MM.1S (cell line): Measurements from ENCODE around the gene LCTL.

Source experiments
- EZH2 ChIP-seq: fragments of 300-600 bp; sonication (generic); optimal IDR thresholded peaks from 2 replicates; pipeline ENCODE3; 2017; ENCODE audit warnings: low read depth, mild to moderate bottlenecking, antibody characterized with exemption, low read length, mixed read lengths
- EZH2phosphoT487 ChIP-seq: fragments of 300-600 bp; sonication (generic); IDR thresholded peaks from 2 replicates; pipeline ENCODE4 v1.6.1; 2018; ENCODE audit warnings: antibody characterized with exemption, low read length
- TF ChIP-seq, protein P1 (sequence below): fragments of 300-600 bp; sonication (generic); IDR thresholded peaks from 2 replicates; pipeline ENCODE4 v1.5.1; 2016; ENCODE audit warnings: antibody characterized with exemption, low read length, mixed read lengths

DNA sequence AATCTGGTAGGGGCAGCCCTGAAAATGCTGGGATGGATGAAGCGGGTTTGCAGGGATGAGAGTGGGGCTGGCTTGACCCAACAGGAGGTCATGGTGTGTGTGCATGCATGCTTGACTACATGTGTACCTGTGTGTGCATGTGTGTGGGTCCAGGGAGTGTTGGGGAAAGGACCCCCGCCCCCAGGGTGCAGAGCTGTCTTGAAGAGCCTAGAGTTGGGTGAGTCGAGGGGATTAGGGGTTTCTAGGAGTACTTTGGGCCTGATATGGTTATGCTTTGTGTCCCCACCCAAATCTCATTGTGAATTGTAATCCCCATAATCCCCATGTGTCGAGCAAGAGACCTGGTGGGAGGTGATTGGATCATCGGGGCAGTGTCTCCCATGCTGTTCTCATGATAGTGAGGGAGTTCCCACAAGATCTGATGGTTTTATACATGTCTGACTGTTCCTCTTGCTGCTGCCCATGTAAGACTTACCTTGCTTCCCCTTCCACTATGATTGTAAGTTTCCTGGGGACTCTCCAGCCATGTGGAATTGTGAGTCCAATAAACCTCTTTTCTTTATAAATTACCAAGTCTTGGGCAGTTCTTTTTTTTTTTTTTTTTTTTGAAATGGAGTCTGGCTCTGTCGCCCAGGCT is 5.2 kb upstream of the LCTL start:
- TF ChIP-seq, protein P1, sequence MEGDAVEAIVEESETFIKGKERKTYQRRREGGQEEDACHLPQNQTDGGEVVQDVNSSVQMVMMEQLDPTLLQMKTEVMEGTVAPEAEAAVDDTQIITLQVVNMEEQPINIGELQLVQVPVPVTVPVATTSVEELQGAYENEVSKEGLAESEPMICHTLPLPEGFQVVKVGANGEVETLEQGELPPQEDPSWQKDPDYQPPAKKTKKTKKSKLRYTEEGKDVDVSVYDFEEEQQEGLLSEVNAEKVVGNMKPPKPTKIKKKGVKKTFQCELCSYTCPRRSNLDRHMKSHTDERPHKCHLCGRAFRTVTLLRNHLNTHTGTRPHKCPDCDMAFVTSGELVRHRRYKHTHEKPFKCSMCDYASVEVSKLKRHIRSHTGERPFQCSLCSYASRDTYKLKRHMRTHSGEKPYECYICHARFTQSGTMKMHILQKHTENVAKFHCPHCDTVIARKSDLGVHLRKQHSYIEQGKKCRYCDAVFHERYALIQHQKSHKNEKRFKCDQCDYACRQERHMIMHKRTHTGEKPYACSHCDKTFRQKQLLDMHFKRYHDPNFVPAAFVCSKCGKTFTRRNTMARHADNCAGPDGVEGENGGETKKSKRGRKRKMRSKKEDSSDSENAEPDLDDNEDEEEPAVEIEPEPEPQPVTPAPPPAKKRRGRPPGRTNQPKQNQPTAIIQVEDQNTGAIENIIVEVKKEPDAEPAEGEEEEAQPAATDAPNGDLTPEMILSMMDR = no peak
- TF ChIP-seq EZH2 (no peak), EZH2phosphoT487 (no peak)
